WTC11 (cell line): Measurements from ENCODE around the gene CNTNAP5. TPM values are rescaled to one million over a fixed set of nuclear protein-coding genes. Genes with fewer than 3 reads are reported as not detected.

Experiments used
- ATAC-seq: fragments of 200-7000 bp; cut with Tn5 transposase; 2 replicates; pipeline ENCODE4 v1.10.0; 2021; ENCODE audit warnings: mild to moderate bottlenecking, moderate library complexity
- CTCF ChIA-PET: fragments of 300-600 bp; sonication (Branson Sonifier 250); formaldehyde crosslinking; loops from one replicate; lab custom pipeline; 2021; ENCODE audit warnings: antibody characterized with exemption; lab: Charles Lee
- POLR2A ChIA-PET: fragments of 350-600 bp; sonication (Branson Sonifier 250); formaldehyde crosslinking; loops from one replicate; lab custom pipeline; 2021; ENCODE audit warnings: antibody characterized with exemption; lab: Charles Lee
- DNase-seq: peaks from one replicate; pipeline ENCODE4 v3.0.0; 2021; ENCODE audit warnings: low spot score
- H3K27ac Mint-ChIP-seq: 2 replicates; pipeline ENCODE4 v1.8.0; 2021; ENCODE audit warnings: mixed read lengths
- H3K27me3 Mint-ChIP-seq: 2 replicates; pipeline ENCODE4 v1.8.0; 2021; ENCODE audit warnings: low read depth, mild to moderate bottlenecking, moderate library complexity, mixed read lengths
- H3K36me3 Mint-ChIP-seq: 2 replicates; pipeline ENCODE4 v1.8.0; 2021; ENCODE audit warnings: mixed read lengths
- H3K4me1 Mint-ChIP-seq: 2 replicates; pipeline ENCODE4 v1.8.0; 2022; ENCODE audit warnings: mixed read lengths
- H3K4me3 Mint-ChIP-seq: 2 replicates; pipeline ENCODE4 v1.8.0; 2021; ENCODE audit warnings: mild to moderate bottlenecking, moderate library complexity, mixed read lengths
- H3K9me3 Mint-ChIP-seq: 2 replicates; pipeline ENCODE4 v1.8.0; 2021; ENCODE audit warnings: mixed read lengths
- ATF3 ChIP-seq: sonication (generic); formaldehyde crosslinking; conservative IDR thresholded peaks from 2 replicates; pipeline ENCODE4 v1.8.1; 2022; ENCODE audit warnings: mild to moderate bottlenecking, missing genetic modification reagents
- CREB1 ChIP-seq: sonication (generic); formaldehyde crosslinking; IDR thresholded peaks from 2 replicates; pipeline ENCODE4 v1.8.0; 2023; ENCODE audit warnings: mild to moderate bottlenecking, missing genetic modification reagents
- CREM ChIP-seq: sonication (generic); formaldehyde crosslinking; IDR thresholded peaks from 2 replicates; pipeline ENCODE4 v1.8.1; 2022; ENCODE audit warnings: mild to moderate bottlenecking, missing genetic modification reagents, moderate library complexity
- FOXP1 ChIP-seq: sonication (generic); formaldehyde crosslinking; IDR thresholded peaks from 2 replicates; pipeline ENCODE4 v1.8.0; 2022; ENCODE audit warnings: missing genetic modification reagents, mild to moderate bottlenecking, moderate library complexity, borderline replicate concordance
- GRHL2 ChIP-seq: fragments of 250-450 bp; sonication (Bioruptor Pico); IDR thresholded peaks from 2 replicates; pipeline ENCODE4 v1.8.0; 2022; ENCODE audit warnings: mild to moderate bottlenecking, moderate library complexity; ENCODE audit not compliant: insufficient replicate concordance, severe bottlenecking
- JAZF1 ChIP-seq: fragments of 250-450 bp; sonication (Bioruptor Pico); IDR thresholded peaks from 2 replicates; pipeline ENCODE4 v1.9.0; 2021; ENCODE audit warnings: moderate library complexity, mild to moderate bottlenecking, inconsistent platforms
- NFE2L1 ChIP-seq: sonication (generic); formaldehyde crosslinking; IDR thresholded peaks from 2 replicates; pipeline ENCODE4 v1.8.1; 2023; ENCODE audit warnings: missing genetic modification reagents
- SOX15 ChIP-seq: fragments of 250-450 bp; sonication (Bioruptor Pico); IDR thresholded peaks from 2 replicates; pipeline ENCODE4 v1.9.0; 2021; ENCODE audit warnings: mild to moderate bottlenecking
- ZNF317 ChIP-seq: sonication (generic); formaldehyde crosslinking; IDR thresholded peaks from 2 replicates; pipeline ENCODE4 v1.8.1; 2023; ENCODE audit warnings: low read depth, mild to moderate bottlenecking, moderate library complexity, missing genetic modification reagents, borderline replicate concordance
- ZNF416 ChIP-seq: fragments of 250-450 bp; sonication (Bioruptor Pico); IDR thresholded peaks from 2 replicates; pipeline ENCODE4 v1.9.0; 2021; ENCODE audit warnings: mild to moderate bottlenecking, inconsistent platforms
- total RNA-seq: library from RNA; stranded (reverse); gene quantifications from 3 replicates; pipeline ENCODE4 v1.2.3, GENCODE V29; 2021
- TF ChIP-seq, protein P1 (sequence below): sonication (generic); formaldehyde crosslinking; IDR thresholded peaks from 2 replicates; pipeline ENCODE4 v1.8.1; 2023; ENCODE audit warnings: mild to moderate bottlenecking, missing genetic modification reagents, moderate library complexity
- TF ChIP-seq, protein P2 (sequence below): fragments of 250-450 bp; sonication (Bioruptor Pico); IDR thresholded peaks from 2 replicates; pipeline ENCODE4 v1.8.0; 2021; ENCODE audit warnings: mild to moderate bottlenecking
- TF ChIP-seq, protein P3 (sequence below): sonication (generic); formaldehyde crosslinking; IDR thresholded peaks from 2 replicates; pipeline ENCODE4 v1.8.1; 2023; ENCODE audit warnings: mild to moderate bottlenecking, missing genetic modification reagents
- TF ChIP-seq, protein P4 (sequence below): fragments of 250-450 bp; sonication (Bioruptor Pico); IDR thresholded peaks from 2 replicates; pipeline ENCODE4 v1.9.0; 2021; ENCODE audit warnings: mild to moderate bottlenecking
- TF ChIP-seq, protein P5 (sequence below): sonication (generic); formaldehyde crosslinking; IDR thresholded peaks from 2 replicates; pipeline ENCODE4 v1.8.1; 2023; ENCODE audit warnings: mild to moderate bottlenecking, missing genetic modification reagents, borderline replicate concordance
- TF ChIP-seq, protein P6 (sequence below): sonication (generic); formaldehyde crosslinking; IDR thresholded peaks from 2 replicates; pipeline ENCODE4 v1.8.0; 2022; ENCODE audit warnings: mild to moderate bottlenecking, missing genetic modification reagents
- TF ChIP-seq, protein P7 (sequence below): sonication (generic); formaldehyde crosslinking; IDR thresholded peaks from 2 replicates; pipeline ENCODE4 v1.8.0; 2023; ENCODE audit warnings: missing genetic modification reagents, mild to moderate bottlenecking, borderline replicate concordance

CNTNAP5 gene
- total RNA-seq, 1 experiment from 2014 or later = 0.22 TPM

- peak overlapping the region; percentile 82 for H3K27ac Mint-ChIP-seq
- peaks cover 30% of the 10 kb centered on the region for H3K9me3 Mint-ChIP-seq
- H3K4me3 Mint-ChIP-seq = peak overlapping the region; percentile 33; the same call in 1 of the 2 replicates
- H3K4me1 Mint-ChIP-seq = peaks cover 34% of the 10 kb centered on the region
- POLR2A ChIA-PET = no interaction called here
- H3K27me3 Mint-ChIP-seq = no peaks in the 10 kb centered on the region; the same call in 1 of the 2 replicates
- DNase-seq (no peak), ATAC-seq (peak; percentile 84)
- CTCF ChIA-PET = no interaction called here
- H3K36me3 Mint-ChIP-seq = peaks cover 23% of the 10 kb centered on the region
- TF ChIP-seq JAZF1 (CRISPR knock-in tag) (no peak), ZNF416 (CRISPR knock-in tag) (no peak), NFE2L1 (no peak), ATF3 (CRISPR knock-in tag) (no peak), SOX15 (CRISPR knock-in tag) (no peak)
- TF ChIP-seq, protein P1, sequence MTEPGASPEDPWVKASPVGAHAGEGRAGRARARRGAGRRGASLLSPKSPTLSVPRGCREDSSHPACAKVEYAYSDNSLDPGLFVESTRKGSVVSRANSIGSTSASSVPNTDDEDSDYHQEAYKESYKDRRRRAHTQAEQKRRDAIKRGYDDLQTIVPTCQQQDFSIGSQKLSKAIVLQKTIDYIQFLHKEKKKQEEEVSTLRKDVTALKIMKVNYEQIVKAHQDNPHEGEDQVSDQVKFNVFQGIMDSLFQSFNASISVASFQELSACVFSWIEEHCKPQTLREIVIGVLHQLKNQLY (CRISPR knock-in tag) = no peak
- TF ChIP-seq, protein P2, sequence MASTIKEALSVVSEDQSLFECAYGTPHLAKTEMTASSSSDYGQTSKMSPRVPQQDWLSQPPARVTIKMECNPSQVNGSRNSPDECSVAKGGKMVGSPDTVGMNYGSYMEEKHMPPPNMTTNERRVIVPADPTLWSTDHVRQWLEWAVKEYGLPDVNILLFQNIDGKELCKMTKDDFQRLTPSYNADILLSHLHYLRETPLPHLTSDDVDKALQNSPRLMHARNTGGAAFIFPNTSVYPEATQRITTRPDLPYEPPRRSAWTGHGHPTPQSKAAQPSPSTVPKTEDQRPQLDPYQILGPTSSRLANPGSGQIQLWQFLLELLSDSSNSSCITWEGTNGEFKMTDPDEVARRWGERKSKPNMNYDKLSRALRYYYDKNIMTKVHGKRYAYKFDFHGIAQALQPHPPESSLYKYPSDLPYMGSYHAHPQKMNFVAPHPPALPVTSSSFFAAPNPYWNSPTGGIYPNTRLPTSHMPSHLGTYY (CRISPR knock-in tag) = no peak
- TF ChIP-seq, protein P3, sequence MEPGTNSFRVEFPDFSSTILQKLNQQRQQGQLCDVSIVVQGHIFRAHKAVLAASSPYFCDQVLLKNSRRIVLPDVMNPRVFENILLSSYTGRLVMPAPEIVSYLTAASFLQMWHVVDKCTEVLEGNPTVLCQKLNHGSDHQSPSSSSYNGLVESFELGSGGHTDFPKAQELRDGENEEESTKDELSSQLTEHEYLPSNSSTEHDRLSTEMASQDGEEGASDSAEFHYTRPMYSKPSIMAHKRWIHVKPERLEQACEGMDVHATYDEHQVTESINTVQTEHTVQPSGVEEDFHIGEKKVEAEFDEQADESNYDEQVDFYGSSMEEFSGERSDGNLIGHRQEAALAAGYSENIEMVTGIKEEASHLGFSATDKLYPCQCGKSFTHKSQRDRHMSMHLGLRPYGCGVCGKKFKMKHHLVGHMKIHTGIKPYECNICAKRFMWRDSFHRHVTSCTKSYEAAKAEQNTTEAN (CRISPR knock-in tag) = no peak
- TF ChIP-seq, protein P4, sequence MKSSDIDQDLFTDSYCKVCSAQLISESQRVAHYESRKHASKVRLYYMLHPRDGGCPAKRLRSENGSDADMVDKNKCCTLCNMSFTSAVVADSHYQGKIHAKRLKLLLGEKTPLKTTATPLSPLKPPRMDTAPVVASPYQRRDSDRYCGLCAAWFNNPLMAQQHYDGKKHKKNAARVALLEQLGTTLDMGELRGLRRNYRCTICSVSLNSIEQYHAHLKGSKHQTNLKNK (CRISPR knock-in tag) = no peak
These were observed 508.3 kb downstream of the CNTNAP5 start for GRCh38 chr2:124533226-124533954.

GRCh38 chr2:124534028-124534427 is 508.9 kb downstream of the CNTNAP5 start:
- ATAC-seq = no peak
- peaks cover 34% of the 10 kb centered on the region for H3K4me1 Mint-ChIP-seq
- TF ChIP-seq, protein P5, sequence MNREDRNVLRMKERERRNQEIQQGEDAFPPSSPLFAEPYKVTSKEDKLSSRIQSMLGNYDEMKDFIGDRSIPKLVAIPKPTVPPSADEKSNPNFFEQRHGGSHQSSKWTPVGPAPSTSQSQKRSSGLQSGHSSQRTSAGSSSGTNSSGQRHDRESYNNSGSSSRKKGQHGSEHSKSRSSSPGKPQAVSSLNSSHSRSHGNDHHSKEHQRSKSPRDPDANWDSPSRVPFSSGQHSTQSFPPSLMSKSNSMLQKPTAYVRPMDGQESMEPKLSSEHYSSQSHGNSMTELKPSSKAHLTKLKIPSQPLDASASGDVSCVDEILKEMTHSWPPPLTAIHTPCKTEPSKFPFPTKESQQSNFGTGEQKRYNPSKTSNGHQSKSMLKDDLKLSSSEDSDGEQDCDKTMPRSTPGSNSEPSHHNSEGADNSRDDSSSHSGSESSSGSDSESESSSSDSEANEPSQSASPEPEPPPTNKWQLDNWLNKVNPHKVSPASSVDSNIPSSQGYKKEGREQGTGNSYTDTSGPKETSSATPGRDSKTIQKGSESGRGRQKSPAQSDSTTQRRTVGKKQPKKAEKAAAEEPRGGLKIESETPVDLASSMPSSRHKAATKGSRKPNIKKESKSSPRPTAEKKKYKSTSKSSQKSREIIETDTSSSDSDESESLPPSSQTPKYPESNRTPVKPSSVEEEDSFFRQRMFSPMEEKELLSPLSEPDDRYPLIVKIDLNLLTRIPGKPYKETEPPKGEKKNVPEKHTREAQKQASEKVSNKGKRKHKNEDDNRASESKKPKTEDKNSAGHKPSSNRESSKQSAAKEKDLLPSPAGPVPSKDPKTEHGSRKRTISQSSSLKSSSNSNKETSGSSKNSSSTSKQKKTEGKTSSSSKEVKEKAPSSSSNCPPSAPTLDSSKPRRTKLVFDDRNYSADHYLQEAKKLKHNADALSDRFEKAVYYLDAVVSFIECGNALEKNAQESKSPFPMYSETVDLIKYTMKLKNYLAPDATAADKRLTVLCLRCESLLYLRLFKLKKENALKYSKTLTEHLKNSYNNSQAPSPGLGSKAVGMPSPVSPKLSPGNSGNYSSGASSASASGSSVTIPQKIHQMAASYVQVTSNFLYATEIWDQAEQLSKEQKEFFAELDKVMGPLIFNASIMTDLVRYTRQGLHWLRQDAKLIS (CRISPR knock-in tag) = no peak
- peaks cover 30% of the 10 kb centered on the region for H3K9me3 Mint-ChIP-seq
- CTCF ChIA-PET = no interaction called here
- H3K36me3 Mint-ChIP-seq = peaks cover 23% of the 10 kb centered on the region
- H3K27me3 Mint-ChIP-seq = no peaks in the 10 kb centered on the region
- H3K4me3 Mint-ChIP-seq = no peak overlapping the region
- POLR2A ChIA-PET = no interaction called here
- DNase-seq = no peak
- H3K27ac Mint-ChIP-seq = no peak overlapping the region

- peaks cover 34% of the 10 kb centered on the region for H3K4me1 Mint-ChIP-seq
- ATAC-seq (no peak), DNase-seq (no peak)
- H3K4me3 Mint-ChIP-seq = no peak overlapping the region
- H3K27me3 Mint-ChIP-seq = no peaks in the 10 kb centered on the region
- peaks cover 30% of the 10 kb centered on the region for H3K9me3 Mint-ChIP-seq
- no peak overlapping the region for H3K27ac Mint-ChIP-seq
- POLR2A ChIA-PET = no interaction called here
- CTCF ChIA-PET = no interaction called here
- H3K36me3 Mint-ChIP-seq = peaks cover 23% of the 10 kb centered on the region
- TF ChIP-seq, protein P6, sequence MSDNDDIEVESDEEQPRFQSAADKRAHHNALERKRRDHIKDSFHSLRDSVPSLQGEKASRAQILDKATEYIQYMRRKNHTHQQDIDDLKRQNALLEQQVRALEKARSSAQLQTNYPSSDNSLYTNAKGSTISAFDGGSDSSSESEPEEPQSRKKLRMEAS (CRISPR knock-in tag) = no peak
- TF ChIP-seq GRHL2 (CRISPR knock-in tag) (no peak), CREM (CRISPR knock-in tag) (no peak), ZNF317 (CRISPR knock-in tag) (no peak), CREB1 (CRISPR knock-in tag) (no peak), FOXP1 (CRISPR knock-in tag) (no peak)
- TF ChIP-seq, protein P4 (CRISPR knock-in tag) = no peak
- TF ChIP-seq, protein P7, sequence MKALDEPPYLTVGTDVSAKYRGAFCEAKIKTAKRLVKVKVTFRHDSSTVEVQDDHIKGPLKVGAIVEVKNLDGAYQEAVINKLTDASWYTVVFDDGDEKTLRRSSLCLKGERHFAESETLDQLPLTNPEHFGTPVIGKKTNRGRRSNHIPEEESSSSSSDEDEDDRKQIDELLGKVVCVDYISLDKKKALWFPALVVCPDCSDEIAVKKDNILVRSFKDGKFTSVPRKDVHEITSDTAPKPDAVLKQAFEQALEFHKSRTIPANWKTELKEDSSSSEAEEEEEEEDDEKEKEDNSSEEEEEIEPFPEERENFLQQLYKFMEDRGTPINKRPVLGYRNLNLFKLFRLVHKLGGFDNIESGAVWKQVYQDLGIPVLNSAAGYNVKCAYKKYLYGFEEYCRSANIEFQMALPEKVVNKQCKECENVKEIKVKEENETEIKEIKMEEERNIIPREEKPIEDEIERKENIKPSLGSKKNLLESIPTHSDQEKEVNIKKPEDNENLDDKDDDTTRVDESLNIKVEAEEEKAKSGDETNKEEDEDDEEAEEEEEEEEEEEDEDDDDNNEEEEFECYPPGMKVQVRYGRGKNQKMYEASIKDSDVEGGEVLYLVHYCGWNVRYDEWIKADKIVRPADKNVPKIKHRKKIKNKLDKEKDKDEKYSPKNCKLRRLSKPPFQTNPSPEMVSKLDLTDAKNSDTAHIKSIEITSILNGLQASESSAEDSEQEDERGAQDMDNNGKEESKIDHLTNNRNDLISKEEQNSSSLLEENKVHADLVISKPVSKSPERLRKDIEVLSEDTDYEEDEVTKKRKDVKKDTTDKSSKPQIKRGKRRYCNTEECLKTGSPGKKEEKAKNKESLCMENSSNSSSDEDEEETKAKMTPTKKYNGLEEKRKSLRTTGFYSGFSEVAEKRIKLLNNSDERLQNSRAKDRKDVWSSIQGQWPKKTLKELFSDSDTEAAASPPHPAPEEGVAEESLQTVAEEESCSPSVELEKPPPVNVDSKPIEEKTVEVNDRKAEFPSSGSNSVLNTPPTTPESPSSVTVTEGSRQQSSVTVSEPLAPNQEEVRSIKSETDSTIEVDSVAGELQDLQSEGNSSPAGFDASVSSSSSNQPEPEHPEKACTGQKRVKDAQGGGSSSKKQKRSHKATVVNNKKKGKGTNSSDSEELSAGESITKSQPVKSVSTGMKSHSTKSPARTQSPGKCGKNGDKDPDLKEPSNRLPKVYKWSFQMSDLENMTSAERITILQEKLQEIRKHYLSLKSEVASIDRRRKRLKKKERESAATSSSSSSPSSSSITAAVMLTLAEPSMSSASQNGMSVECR (CRISPR knock-in tag) = no peak
These were observed 510.7 kb downstream of the CNTNAP5 start for GRCh38 chr2:124535816-124536215.
